ENCODE data around the gene ATP6V0C.

DNA sequence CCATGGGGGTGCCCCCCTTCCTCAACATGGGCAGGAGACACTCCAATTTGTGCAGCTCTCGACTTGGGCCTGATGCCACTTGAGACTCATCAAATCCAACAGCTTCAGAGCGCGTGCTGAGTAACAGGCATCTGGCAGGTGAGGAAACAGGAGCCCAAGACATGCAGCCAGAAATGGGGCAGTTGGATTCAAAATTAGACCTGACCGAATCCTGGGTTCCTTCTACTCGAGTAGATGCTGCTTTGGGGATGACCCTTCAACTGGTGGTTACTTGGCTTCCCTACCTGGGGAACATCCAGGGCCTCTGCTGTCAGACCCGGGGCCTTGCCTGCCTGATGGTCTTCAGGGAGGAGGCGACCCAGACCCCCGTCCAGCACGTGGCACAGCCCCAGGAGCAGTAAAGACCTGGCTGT lies 43.1 kb upstream of the ATP6V0C start:
- TF ChIP-seq EZH2 (IDR thresholded peaks at IDR 0.05; ENCODE audit: borderline replicate concordance, insufficient read depth, low read length, poor library complexity, severe bottlenecking), result no peak
- no peak for TF ChIP-seq CTCF (IDR thresholded peaks at IDR 0.05; ENCODE audit: poor library complexity, severe bottlenecking)
- no peak for TF ChIP-seq POLR2AphosphoS5 (IDR thresholded peaks at IDR 0.05)
- TF ChIP-seq EP300 (conservative IDR thresholded peaks at IDR 0.05; ENCODE audit: poor library complexity, severe bottlenecking), result no peak
- TF ChIP-seq REST (IDR thresholded peaks at IDR 0.05; ENCODE audit: borderline replicate concordance), result no peak
- TF ChIP-seq SMC3 (conservative IDR thresholded peaks at IDR 0.05; ENCODE audit: poor library complexity), result no peak
- no peak for TF ChIP-seq MXI1 (conservative IDR thresholded peaks at IDR 0.05; ENCODE audit: poor library complexity, severe bottlenecking)
- TF ChIP-seq RAD21 (conservative IDR thresholded peaks at IDR 0.05), result no peak
- TF ChIP-seq TAF1 (IDR thresholded peaks at IDR 0.05; ENCODE audit: low read depth), result no peak

Measured in neural cell (in vitro differentiated cells).